ENCODE data around the gene GPR78. TPM values are rescaled to one million over a fixed set of nuclear protein-coding genes. Genes with fewer than 3 reads are reported as not detected.

Gene GPR78
- polyA plus RNA-seq, 1 donor (not counting 4 experiments of a cell fraction or from before 2014, with no cell fraction given): not detected

DNA sequence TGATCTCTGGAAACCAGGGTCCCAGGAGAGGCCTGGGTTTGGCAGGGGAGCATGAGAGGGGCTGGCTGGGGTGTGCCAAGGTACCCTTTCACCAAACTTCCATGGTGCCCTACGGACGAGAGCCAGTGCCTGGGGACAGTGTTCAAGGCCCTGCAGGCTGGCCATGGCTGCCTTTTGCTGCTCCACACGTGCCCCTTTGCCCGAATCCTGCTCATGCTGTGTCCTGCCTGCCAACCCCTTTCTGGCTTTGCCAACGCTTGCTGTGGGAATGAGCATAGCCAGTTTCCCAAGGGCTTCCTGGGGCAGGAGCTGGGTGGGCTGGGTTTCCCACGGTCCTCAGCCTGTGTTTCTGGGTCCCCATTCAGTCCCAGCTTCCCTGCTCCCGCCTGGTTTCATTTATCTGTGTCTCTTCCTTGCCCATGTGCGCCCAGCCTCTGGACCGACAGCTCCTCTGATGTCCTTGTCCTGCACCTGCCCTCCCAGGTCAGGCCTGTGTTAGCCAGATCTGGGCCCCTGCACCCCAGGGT is 29.7 kb downstream of the GPR78 start:
- no peaks in the 10 kb centered on the region for H3K4me1 ChIP-seq (ENCODE audit: control insufficient read depth, extremely low read depth, insufficient read depth, low read length)
- FAIRE-seq (no peak), DNase-seq (ENCODE audit: low read depth, low spot score) (no peak)
- no peaks in the 10 kb centered on the region for H3K9me1 ChIP-seq (ENCODE audit: control insufficient read depth, extremely low read depth, insufficient read depth, low read length)
- no peak overlapping the region for H2AFZ ChIP-seq (ENCODE audit: control insufficient read depth, low read length)
- no peak overlapping the region for H3K4me3 ChIP-seq (ENCODE audit: control insufficient read depth in 2 of 3, extremely low read depth in 1 of 3, insufficient read depth in 2 of 3, low read depth in 1 of 3, low read length in 3 of 3)
- no peak overlapping the region for H3K4me2 ChIP-seq (ENCODE audit: control insufficient read depth, extremely low read depth, insufficient read depth, low read depth, low read length)
- H3K27ac ChIP-seq (ENCODE audit: control insufficient read depth, insufficient read depth, low read length): no peak overlapping the region
- no peaks in the 10 kb centered on the region for H3K79me2 ChIP-seq (ENCODE audit: control insufficient read depth, insufficient read depth, low read length)
- H3K36me3 ChIP-seq (ENCODE audit: control insufficient read depth in 2 of 2, extremely low read depth in 1 of 2, insufficient read depth in 2 of 2, low read length in 2 of 2): no peaks in the 10 kb centered on the region
- H3K27me3 ChIP-seq (ENCODE audit: control insufficient read depth, extremely low read depth, insufficient read depth, low read length): no peaks in the 10 kb centered on the region
- no peak for TF ChIP-seq EZH2 (IDR thresholded peaks at IDR 0.05; ENCODE audit: low read length)
- TF ChIP-seq, protein P1, sequence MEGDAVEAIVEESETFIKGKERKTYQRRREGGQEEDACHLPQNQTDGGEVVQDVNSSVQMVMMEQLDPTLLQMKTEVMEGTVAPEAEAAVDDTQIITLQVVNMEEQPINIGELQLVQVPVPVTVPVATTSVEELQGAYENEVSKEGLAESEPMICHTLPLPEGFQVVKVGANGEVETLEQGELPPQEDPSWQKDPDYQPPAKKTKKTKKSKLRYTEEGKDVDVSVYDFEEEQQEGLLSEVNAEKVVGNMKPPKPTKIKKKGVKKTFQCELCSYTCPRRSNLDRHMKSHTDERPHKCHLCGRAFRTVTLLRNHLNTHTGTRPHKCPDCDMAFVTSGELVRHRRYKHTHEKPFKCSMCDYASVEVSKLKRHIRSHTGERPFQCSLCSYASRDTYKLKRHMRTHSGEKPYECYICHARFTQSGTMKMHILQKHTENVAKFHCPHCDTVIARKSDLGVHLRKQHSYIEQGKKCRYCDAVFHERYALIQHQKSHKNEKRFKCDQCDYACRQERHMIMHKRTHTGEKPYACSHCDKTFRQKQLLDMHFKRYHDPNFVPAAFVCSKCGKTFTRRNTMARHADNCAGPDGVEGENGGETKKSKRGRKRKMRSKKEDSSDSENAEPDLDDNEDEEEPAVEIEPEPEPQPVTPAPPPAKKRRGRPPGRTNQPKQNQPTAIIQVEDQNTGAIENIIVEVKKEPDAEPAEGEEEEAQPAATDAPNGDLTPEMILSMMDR (optimal IDR thresholded peaks at IDR 0.05 in 1 of 3, IDR thresholded peaks at IDR 0.05 in 1 of 3, conservative IDR thresholded peaks at IDR 0.05 in 1 of 3; ENCODE audit: extremely low read depth in 1 of 3, insufficient read depth in 2 of 3, low read length in 3 of 3): no peak
- dilution Hi-C loops (cut with MboI; ENCODE audit: extremely low pct_ligation_motif_present, low sequenced_read_pairs): no loop called here
- no peaks in the 10 kb centered on the region for H3K9me3 ChIP-seq (ENCODE audit: control insufficient read depth, low read depth, low read length)
- no peak overlapping the region for H3K9ac ChIP-seq (ENCODE audit: control insufficient read depth, extremely low read depth, insufficient read depth, low read length)
- H4K20me1 ChIP-seq (ENCODE audit: control insufficient read depth, extremely low read depth, insufficient read depth, low read length): no peaks in the 10 kb centered on the region

DNA sequence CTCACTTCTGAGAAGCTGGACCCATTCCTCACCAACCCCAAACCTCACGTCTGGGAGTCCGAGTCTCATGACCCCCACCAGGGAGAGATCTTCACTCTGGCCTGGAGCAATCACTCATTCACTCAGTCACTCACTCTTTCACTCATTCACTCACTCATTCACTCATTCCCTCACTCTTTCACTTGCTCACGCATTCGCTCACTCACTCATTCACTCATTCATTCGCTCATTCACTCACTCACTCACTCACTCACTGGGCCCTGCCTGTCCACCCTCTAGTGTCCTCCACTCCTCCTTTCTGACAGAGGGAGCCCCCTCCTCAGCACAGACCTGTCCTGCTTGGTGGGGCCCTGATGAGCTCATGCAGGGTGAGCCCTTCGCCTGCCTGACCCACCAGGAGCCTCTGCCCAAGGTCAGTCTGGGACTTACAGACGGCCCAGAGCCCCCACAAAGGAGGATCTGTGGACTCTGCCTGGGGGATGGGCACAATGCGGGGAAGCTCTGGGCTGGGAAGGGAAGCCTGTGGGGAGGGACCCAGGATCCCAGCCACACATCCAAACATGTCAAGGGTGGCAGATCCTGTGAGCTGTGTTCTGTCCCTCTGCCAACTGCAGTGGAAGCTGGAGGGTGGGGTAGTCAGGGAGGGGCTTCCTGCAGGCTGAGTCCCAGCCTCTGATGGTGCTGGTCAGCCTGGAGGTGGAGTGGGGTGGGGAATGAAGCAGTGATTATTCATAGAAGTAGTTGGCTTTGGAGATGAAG is 30.8 kb downstream of the GPR78 start:
- Histone ChIP-seq H3K36me3 (ENCODE audit: control insufficient read depth in 2 of 2, extremely low read depth in 1 of 2, insufficient read depth in 2 of 2, low read length in 2 of 2) (no peaks in the 10 kb centered on the region), H3K9me1 (ENCODE audit: control insufficient read depth, extremely low read depth, insufficient read depth, low read length) (no peaks in the 10 kb centered on the region), H3K4me2 (ENCODE audit: control insufficient read depth, extremely low read depth, insufficient read depth, low read depth, low read length) (no peak overlapping the region), H4K20me1 (ENCODE audit: control insufficient read depth, extremely low read depth, insufficient read depth, low read length) (no peaks in the 10 kb centered on the region), H3K9ac (ENCODE audit: control insufficient read depth, extremely low read depth, insufficient read depth, low read length) (no peak overlapping the region), H3K4me3 (ENCODE audit: control insufficient read depth in 2 of 3, extremely low read depth in 1 of 3, insufficient read depth in 2 of 3, low read depth in 1 of 3, low read length in 3 of 3) (no peak overlapping the region), H3K4me1 (ENCODE audit: control insufficient read depth, extremely low read depth, insufficient read depth, low read length) (no peaks in the 10 kb centered on the region), H3K27me3 (ENCODE audit: control insufficient read depth, extremely low read depth, insufficient read depth, low read length) (no peaks in the 10 kb centered on the region), H3K79me2 (ENCODE audit: control insufficient read depth, insufficient read depth, low read length) (no peaks in the 10 kb centered on the region), H3K9me3 (ENCODE audit: control insufficient read depth, low read depth, low read length) (no peaks in the 10 kb centered on the region), H3K27ac (ENCODE audit: control insufficient read depth, insufficient read depth, low read length) (no peak overlapping the region), H2AFZ (ENCODE audit: control insufficient read depth, low read length) (no peak overlapping the region)
- FAIRE-seq (no peak), DNase-seq (ENCODE audit: low read depth, low spot score) (no peak)
- no peak for TF ChIP-seq EZH2 (IDR thresholded peaks at IDR 0.05; ENCODE audit: low read length)
- TF ChIP-seq, protein P1 (optimal IDR thresholded peaks at IDR 0.05 in 1 of 3, IDR thresholded peaks at IDR 0.05 in 1 of 3, conservative IDR thresholded peaks at IDR 0.05 in 1 of 3; ENCODE audit: extremely low read depth in 1 of 3, insufficient read depth in 2 of 3, low read length in 3 of 3): no peak
- dilution Hi-C loops (cut with MboI; ENCODE audit: extremely low pct_ligation_motif_present, low sequenced_read_pairs): no loop called here
